ENCODE results near the gene IRX6.

Gene IRX6

DNA sequence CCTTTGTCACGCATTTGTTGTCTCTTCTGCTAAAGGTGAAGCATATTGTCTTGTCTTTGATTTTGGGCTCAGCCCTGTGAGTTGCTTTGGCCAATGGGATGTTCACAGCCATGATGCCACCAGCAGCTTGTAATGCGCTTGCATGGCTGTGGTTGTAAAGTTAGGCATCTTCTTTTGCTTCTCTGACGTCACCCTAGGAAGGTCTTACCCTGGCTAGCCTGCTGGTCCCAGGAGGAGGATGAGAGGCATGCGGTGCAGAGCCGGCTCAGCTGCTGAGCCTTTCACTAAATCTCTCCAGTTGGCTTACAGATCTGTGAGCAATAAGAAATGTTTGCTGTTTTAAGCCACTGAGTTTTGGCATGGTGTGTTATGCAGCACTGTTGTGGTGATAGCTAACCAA, 40.8 kb downstream of the IRX6 start:
- Histone ChIP-seq H4K20me1 (ENCODE audit: insufficient read depth, low read length, poor library complexity, severe bottlenecking) (no peaks in the 10 kb centered on the region), H3K79me2 (ENCODE audit: insufficient read depth, low read length) (no peaks in the 10 kb centered on the region), H2AFZ (ENCODE audit: low read length) (no peak overlapping the region), H3F3A (ENCODE audit: low read depth) (no peaks in the 10 kb centered on the region), H3K4me2 (ENCODE audit: low read depth, low read length, poor library complexity, severe bottlenecking) (no peak overlapping the region), H3K4me3 (ENCODE audit: low read length, poor library complexity, severe bottlenecking) (no peak overlapping the region), H3K36me3 (ENCODE audit: insufficient read depth, low read length) (no peaks in the 10 kb centered on the region), H3K27me3 (ENCODE audit: insufficient read depth, low read length, poor library complexity, severe bottlenecking) (no peaks in the 10 kb centered on the region), H3K9me3 (ENCODE audit: insufficient read depth, low read depth, low read length) (no peaks in the 10 kb centered on the region), H3K9ac (ENCODE audit: low read depth, low read length, poor library complexity, severe bottlenecking) (no peak overlapping the region), H3K4me1 (ENCODE audit: insufficient read depth, low read length, poor library complexity, severe bottlenecking) (peaks cover 17% of the 10 kb centered on the region), H3K9me2 (replicated peaks; ENCODE audit: low read depth, low read length) (no peaks in the 10 kb centered on the region)
- TF ChIP-seq EZH2phosphoT487 (IDR thresholded peaks at IDR 0.05; ENCODE audit: borderline replicate concordance): no peak
- TF ChIP-seq, protein P1, sequence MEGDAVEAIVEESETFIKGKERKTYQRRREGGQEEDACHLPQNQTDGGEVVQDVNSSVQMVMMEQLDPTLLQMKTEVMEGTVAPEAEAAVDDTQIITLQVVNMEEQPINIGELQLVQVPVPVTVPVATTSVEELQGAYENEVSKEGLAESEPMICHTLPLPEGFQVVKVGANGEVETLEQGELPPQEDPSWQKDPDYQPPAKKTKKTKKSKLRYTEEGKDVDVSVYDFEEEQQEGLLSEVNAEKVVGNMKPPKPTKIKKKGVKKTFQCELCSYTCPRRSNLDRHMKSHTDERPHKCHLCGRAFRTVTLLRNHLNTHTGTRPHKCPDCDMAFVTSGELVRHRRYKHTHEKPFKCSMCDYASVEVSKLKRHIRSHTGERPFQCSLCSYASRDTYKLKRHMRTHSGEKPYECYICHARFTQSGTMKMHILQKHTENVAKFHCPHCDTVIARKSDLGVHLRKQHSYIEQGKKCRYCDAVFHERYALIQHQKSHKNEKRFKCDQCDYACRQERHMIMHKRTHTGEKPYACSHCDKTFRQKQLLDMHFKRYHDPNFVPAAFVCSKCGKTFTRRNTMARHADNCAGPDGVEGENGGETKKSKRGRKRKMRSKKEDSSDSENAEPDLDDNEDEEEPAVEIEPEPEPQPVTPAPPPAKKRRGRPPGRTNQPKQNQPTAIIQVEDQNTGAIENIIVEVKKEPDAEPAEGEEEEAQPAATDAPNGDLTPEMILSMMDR (conservative IDR thresholded peaks at IDR 0.05; ENCODE audit: low read length): no peak

DNA sequence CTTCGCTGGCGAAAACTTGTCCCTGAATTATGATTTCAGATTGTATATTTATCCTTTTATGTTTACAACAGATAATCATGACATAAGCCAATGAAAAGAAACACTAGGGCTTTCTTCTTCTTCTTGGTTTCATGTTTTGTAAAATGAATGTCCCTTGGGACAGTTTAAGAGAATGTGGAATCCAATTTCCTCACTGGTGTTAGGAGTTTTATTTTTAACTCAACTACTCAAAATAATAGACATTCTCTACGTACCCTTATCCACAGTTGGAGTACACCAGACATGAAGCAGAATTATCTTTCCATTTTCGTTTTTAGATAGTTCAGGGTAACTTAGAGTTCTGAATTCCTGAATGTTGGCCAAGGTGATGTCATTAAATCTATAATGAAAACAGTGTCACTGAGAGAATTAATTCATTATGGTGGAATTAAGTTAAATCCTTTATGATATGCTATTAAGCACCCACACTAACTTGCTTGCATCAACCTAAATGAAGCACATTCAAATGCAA, 43.4 kb downstream of the IRX6 start:
- Histone ChIP-seq H3K4me1 (ENCODE audit: insufficient read depth, low read length, poor library complexity, severe bottlenecking) (peaks cover 17% of the 10 kb centered on the region), H3K36me3 (ENCODE audit: insufficient read depth, low read length) (no peaks in the 10 kb centered on the region), H3F3A (ENCODE audit: low read depth) (no peaks in the 10 kb centered on the region), H3K9ac (ENCODE audit: low read depth, low read length, poor library complexity, severe bottlenecking) (no peak overlapping the region), H3K4me2 (ENCODE audit: low read depth, low read length, poor library complexity, severe bottlenecking) (no peak overlapping the region), H3K9me3 (ENCODE audit: insufficient read depth, low read depth, low read length) (no peaks in the 10 kb centered on the region), H2AFZ (ENCODE audit: low read length) (no peak overlapping the region), H3K79me2 (ENCODE audit: insufficient read depth, low read length) (no peaks in the 10 kb centered on the region), H3K27me3 (ENCODE audit: insufficient read depth, low read length, poor library complexity, severe bottlenecking) (no peaks in the 10 kb centered on the region), H3K9me2 (replicated peaks; ENCODE audit: low read depth, low read length) (no peaks in the 10 kb centered on the region), H4K20me1 (ENCODE audit: insufficient read depth, low read length, poor library complexity, severe bottlenecking) (no peaks in the 10 kb centered on the region), H3K4me3 (ENCODE audit: low read length, poor library complexity, severe bottlenecking) (no peak overlapping the region)
- TF ChIP-seq EZH2phosphoT487 (IDR thresholded peaks at IDR 0.05; ENCODE audit: borderline replicate concordance): no peak
- TF ChIP-seq, protein P1 (conservative IDR thresholded peaks at IDR 0.05; ENCODE audit: low read length): no peak

DNA sequence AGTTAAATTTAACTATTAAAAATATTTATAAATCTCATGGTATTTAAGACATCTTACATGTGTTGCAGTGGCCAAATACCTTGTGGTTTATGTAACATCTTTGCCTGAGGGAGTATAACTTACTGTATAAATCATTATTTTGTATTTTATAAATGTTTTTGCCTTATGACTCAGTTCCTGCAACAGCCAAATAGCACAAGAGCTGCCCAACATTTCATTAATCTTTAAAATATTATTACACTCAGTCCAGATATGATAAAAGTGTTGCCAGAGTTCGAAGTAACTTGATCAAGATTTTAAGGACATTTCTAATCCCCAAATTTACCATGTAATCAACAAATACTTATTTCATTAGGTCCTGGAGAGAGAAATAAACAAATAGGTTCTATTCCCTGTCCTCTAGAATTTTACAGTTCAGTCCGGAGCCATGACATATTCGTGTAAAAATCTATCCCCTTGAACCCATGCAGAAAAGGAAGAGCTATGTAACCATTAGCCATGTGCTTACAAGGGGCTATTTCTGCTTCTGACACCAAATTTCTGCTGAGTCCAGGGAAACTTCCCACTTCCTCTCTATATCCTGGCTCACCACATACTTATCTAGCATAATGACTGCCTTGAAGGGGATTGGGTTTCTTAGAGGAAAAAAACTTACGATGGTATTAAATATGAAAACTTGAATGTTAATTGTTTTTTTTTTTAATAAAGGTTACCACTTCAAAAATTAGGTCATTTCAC, 44.0 kb downstream of the IRX6 start:
- Histone ChIP-seq H3F3A (ENCODE audit: low read depth) (no peaks in the 10 kb centered on the region), H3K4me2 (ENCODE audit: low read depth, low read length, poor library complexity, severe bottlenecking) (no peak overlapping the region), H3K9ac (ENCODE audit: low read depth, low read length, poor library complexity, severe bottlenecking) (no peak overlapping the region)

More for the DNA sequence above, 44.0 kb downstream of the IRX6 start:
- no peak overlapping the region for H3K4me3 ChIP-seq (ENCODE audit: low read length, poor library complexity, severe bottlenecking)
- no peak overlapping the region for H2AFZ ChIP-seq (ENCODE audit: low read length)
- no peaks in the 10 kb centered on the region for H4K20me1 ChIP-seq (ENCODE audit: insufficient read depth, low read length, poor library complexity, severe bottlenecking)
- no peaks in the 10 kb centered on the region for H3K36me3 ChIP-seq (ENCODE audit: insufficient read depth, low read length)
- no peaks in the 10 kb centered on the region for H3K9me3 ChIP-seq (ENCODE audit: insufficient read depth, low read depth, low read length)
- no peak for TF ChIP-seq EZH2phosphoT487 (IDR thresholded peaks at IDR 0.05; ENCODE audit: borderline replicate concordance)
- TF ChIP-seq, protein P1 (conservative IDR thresholded peaks at IDR 0.05; ENCODE audit: low read length): no peak
- H3K27me3 ChIP-seq (ENCODE audit: insufficient read depth, low read length, poor library complexity, severe bottlenecking): no peaks in the 10 kb centered on the region
- no peaks in the 10 kb centered on the region for H3K79me2 ChIP-seq (ENCODE audit: insufficient read depth, low read length)
- H3K9me2 ChIP-seq (replicated peaks; ENCODE audit: low read depth, low read length): no peaks in the 10 kb centered on the region
- H3K4me1 ChIP-seq (ENCODE audit: insufficient read depth, low read length, poor library complexity, severe bottlenecking): peaks cover 17% of the 10 kb centered on the region
